CD14-positive monocyte (primary cell): ENCODE results near the gene AIFM3. TPM values are rescaled to one million over a fixed set of nuclear protein-coding genes. Genes with fewer than 3 reads are reported as not detected.

Source experiments
- DNase-seq, 3 donors: peaks; one replicate each; pipeline ENCODE4 v3.0.0-alpha.2; 2011 to 2022
- H2AFZ ChIP-seq: 2 replicates; pipeline ENCODE4 v1.6.0; 2012; ENCODE audit warnings: mild to moderate bottlenecking, low read depth, low read length, inconsistent platforms; ENCODE audit not compliant: insufficient read depth, poor library complexity, severe bottlenecking
- H3K27ac ChIP-seq, 2 donors: 1 replicate in 1 of 2; 2 replicates in 1 of 2; pipeline ENCODE4 v1.5.1; 2012 to 2013; ENCODE audit warnings: low read length in 2 of 2, control low read depth in 1 of 2, inconsistent platforms in 1 of 2, low read depth in 1 of 2, mild to moderate bottlenecking in 1 of 2
- H3K27me3 ChIP-seq, 2 donors: one replicate each; pipeline versions ENCODE4 v1.6.0 to v1.6.1; 2011 to 2013; ENCODE audit warnings: low read length in 2 of 2; ENCODE audit not compliant: control insufficient read depth in 2 of 2, insufficient read depth in 2 of 2
- H3K36me3 ChIP-seq, 2 donors: replicated peaks in 1 of 2; 1 replicate in 1 of 2; 2 replicates in 1 of 2; pipeline versions ENCODE4 v1.5.1 to v1.6.1; 2012 to 2013; ENCODE audit warnings: low read length in 2 of 2, control low read depth in 1 of 2, inconsistent platforms in 1 of 2, mild to moderate bottlenecking in 1 of 2; ENCODE audit not compliant: insufficient read depth in 2 of 2, control insufficient read depth in 1 of 2
- H3K4me1 ChIP-seq, 2 donors: 1 replicate in 1 of 2; 2 replicates in 1 of 2; pipeline versions ENCODE4 v1.5.1 to v1.6.1; 2012 to 2013; ENCODE audit warnings: low read length in 2 of 2, control low read depth in 1 of 2, inconsistent platforms in 1 of 2, mild to moderate bottlenecking in 1 of 2, moderate library complexity in 1 of 2; ENCODE audit not compliant: insufficient read depth in 2 of 2, control insufficient read depth in 1 of 2
- H3K4me2 ChIP-seq: replicated peaks from 2 replicates; pipeline ENCODE3; 2012; ENCODE audit warnings: low read length, moderate library complexity, mild to moderate bottlenecking; ENCODE audit not compliant: poor library complexity, severe bottlenecking; ENCODE audit errors: extremely low read depth
- H3K4me3 ChIP-seq, 3 experiments: fragments of 200-600 bp in 1 of 3; sonication (generic) in 1 of 3; replicated peaks in 1 of 3; 1 replicate in 2 of 3; 2 replicates in 1 of 3; pipeline ENCODE4 v1.5.1; 2011 to 2013; ENCODE audit warnings: low read length in 3 of 3, mild to moderate bottlenecking in 3 of 3, control low read depth in 2 of 3, low read depth in 2 of 3, inconsistent platforms in 1 of 3, moderate library complexity in 1 of 3
- H3K79me2 ChIP-seq: 2 replicates; pipeline ENCODE4 v1.6.0; 2012; ENCODE audit warnings: mild to moderate bottlenecking, control low read depth, inconsistent platforms, low read length, moderate library complexity; ENCODE audit not compliant: insufficient read depth
- H3K9ac ChIP-seq: 2 replicates; pipeline ENCODE4 v1.6.0; 2017; ENCODE audit warnings: low read length, mild to moderate bottlenecking; ENCODE audit not compliant: insufficient read depth, poor library complexity, severe bottlenecking
- H3K9me3 ChIP-seq, 2 donors: replicated peaks in 1 of 2; 1 replicate in 1 of 2; 2 replicates in 1 of 2; pipeline versions ENCODE4 v1.5.1 to v1.6.1; 2012 to 2013; ENCODE audit warnings: low read length in 2 of 2, control low read depth in 1 of 2; ENCODE audit not compliant: control insufficient read depth in 1 of 2, insufficient read depth in 1 of 2
- H4K20me1 ChIP-seq: 2 replicates; pipeline ENCODE4 v1.6.0; 2012; ENCODE audit warnings: mild to moderate bottlenecking, low read length, control low read depth, moderate library complexity; ENCODE audit not compliant: insufficient read depth
- H3K27ac Mint-ChIP-seq, 7 donors: one replicate each; pipeline ENCODE4 v1.8.0; 2020; ENCODE audit warnings: mild to moderate bottlenecking in 7 of 7, mixed read lengths in 7 of 7, moderate library complexity in 6 of 7, inconsistent platforms in 2 of 7
- H3K27me3 Mint-ChIP-seq, 3 donors: one replicate each; pipeline ENCODE4 v1.8.0; 2021 to 2022; ENCODE audit warnings: low read depth in 3 of 3, mild to moderate bottlenecking in 3 of 3, mixed read lengths in 3 of 3, moderate library complexity in 3 of 3, inconsistent platforms in 1 of 3
- H3K36me3 Mint-ChIP-seq, 2 donors: one replicate each; pipeline ENCODE4 v1.8.0; 2020; ENCODE audit warnings: mixed read lengths in 2 of 2, inconsistent platforms in 1 of 2, mild to moderate bottlenecking in 1 of 2
- H3K4me1 Mint-ChIP-seq: one replicate; pipeline ENCODE4 v1.8.0; 2020; ENCODE audit warnings: mild to moderate bottlenecking, mixed read lengths
- H3K4me3 Mint-ChIP-seq, 2 donors: one replicate each; pipeline ENCODE4 v1.8.0; 2020; ENCODE audit warnings: mild to moderate bottlenecking in 2 of 2, mixed read lengths in 2 of 2, moderate library complexity in 1 of 2
- H3K9me3 Mint-ChIP-seq, 7 donors: one replicate each; pipeline ENCODE4 v1.8.0; 2020 to 2022; ENCODE audit warnings: mixed read lengths in 7 of 7, mild to moderate bottlenecking in 6 of 7, moderate library complexity in 6 of 7, inconsistent platforms in 2 of 7
- WGBS: methylation state at CpG from one replicate; pipeline ENCODE4 v1.1.5; 2013; ENCODE audit warnings: missing lambda C conversion rate; ENCODE audit not compliant: insufficient coverage; 5-methylcytosine and 5-hydroxymethylcytosine counted together
- intact Hi-C, 2 donors: fragments of 100-400 bp; cut with micrococcal nuclease; formaldehyde crosslinking; loops; one replicate each; pipeline versions ENCODE4 v1.15.0 to v1.15.1; 2023
- polyA plus RNA-seq, 3 donors: library from polyadenylated mRNA; depleted of rRNA in 1 of 3; unstranded in 2 of 3; stranded (reverse) in 1 of 3; fragments of 300-500 nt in 2 of 3; fragments of >200 nt in 1 of 3; fragmentation: Illumina TruSeq in 2 of 3; gene quantifications; 1 replicate in 2 of 3; 2 replicates in 1 of 3; pipeline ENCODE4 v1.2.3, GENCODE V29; 2012 to 2021
- TF ChIP-seq, protein P1 (sequence below): fragments of 200-600 bp; IDR thresholded peaks from one replicate; pipeline ENCODE4 v1.8.0; 2022; ENCODE audit warnings: antibody characterized with exemption, mild to moderate bottlenecking

Gene AIFM3
- polyA plus RNA-seq, 3 donors = 2.1 to 40.9 (median 2.3) TPM

DNA sequence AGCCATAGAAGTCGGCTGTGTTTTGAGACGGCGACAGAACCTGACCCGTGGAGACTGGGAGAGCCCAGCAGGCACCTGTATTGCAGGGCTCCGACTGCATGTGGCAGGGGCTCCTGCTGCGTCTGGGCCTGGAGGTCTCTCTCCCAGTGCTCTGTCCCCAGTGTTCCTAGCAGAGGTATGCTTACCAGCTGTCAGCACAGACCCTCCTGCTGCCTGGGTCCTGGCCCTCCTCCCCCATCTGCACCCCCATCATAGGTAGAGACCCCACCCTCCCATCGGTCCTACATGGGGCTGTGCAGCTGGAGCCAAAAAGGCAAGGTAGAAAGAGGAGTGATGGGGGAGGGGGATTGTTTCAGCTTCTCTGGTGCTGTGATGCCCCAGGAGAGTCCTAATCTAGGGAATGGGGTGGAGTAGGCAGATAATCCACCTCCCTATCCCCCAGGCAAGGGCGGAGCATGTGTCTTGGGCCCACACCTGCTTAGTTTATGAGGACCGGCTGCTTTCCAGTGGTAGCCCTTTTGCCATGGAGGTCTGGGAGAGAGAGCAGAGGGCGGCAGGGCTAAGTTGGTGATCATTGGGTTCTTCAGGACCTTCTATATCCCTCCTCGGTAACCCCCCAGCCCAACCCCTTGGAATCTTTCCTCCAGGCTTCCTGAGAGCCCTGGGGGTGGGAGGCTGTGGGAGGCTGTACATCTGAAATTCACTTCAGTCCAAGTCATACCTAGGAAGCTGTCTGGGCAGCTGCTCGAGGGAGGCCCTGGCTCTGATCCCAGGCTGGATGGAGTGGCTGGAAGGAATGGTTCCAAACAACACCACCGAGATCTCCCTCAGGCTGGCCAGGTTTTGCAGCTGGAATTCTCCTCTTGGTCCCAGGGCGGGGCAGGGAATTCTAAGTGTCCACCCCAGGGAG, 60.0 kb downstream of the AIFM3 start:
- 95% methylated on average over 5 of the region's 14 CpGs for WGBS
- Histone ChIP-seq H3K9me3 (no peaks in the 10 kb centered on the region), H3K4me3 (no peak overlapping the region), H2AFZ (no peak overlapping the region), H3K4me2 (no peak overlapping the region), H3K36me3 (no peaks in the 10 kb centered on the region), H4K20me1 (no peaks in the 10 kb centered on the region), H3K27me3 (peaks cover 2 to 12% of the 10 kb centered on the region in 2 donors), H3K9ac (no peak overlapping the region), H3K4me1 (no peaks in the 10 kb centered on the region), H3K27ac (no peak overlapping the region), H3K79me2 (no peaks in the 10 kb centered on the region)
- H3K4me3 Mint-ChIP-seq = no peak overlapping the region
- peaks cover 0 to 4% (median 0%) of the 10 kb centered on the region in 7 donors for H3K9me3 Mint-ChIP-seq
- peaks cover 15 to 22% (median 22%) of the 10 kb centered on the region in 3 donors for H3K27me3 Mint-ChIP-seq
- no peak for DNase-seq
- intact Hi-C loops = loop anchor here in 1 of 2 donors (10.0 kb wide), 1 partner anchor 62 kb away; the partner anchor contains the start of gene AIFM3
- TF ChIP-seq, protein P1, sequence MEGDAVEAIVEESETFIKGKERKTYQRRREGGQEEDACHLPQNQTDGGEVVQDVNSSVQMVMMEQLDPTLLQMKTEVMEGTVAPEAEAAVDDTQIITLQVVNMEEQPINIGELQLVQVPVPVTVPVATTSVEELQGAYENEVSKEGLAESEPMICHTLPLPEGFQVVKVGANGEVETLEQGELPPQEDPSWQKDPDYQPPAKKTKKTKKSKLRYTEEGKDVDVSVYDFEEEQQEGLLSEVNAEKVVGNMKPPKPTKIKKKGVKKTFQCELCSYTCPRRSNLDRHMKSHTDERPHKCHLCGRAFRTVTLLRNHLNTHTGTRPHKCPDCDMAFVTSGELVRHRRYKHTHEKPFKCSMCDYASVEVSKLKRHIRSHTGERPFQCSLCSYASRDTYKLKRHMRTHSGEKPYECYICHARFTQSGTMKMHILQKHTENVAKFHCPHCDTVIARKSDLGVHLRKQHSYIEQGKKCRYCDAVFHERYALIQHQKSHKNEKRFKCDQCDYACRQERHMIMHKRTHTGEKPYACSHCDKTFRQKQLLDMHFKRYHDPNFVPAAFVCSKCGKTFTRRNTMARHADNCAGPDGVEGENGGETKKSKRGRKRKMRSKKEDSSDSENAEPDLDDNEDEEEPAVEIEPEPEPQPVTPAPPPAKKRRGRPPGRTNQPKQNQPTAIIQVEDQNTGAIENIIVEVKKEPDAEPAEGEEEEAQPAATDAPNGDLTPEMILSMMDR = no peak
- H3K36me3 Mint-ChIP-seq = no peaks in the 10 kb centered on the region
- no peaks in the 10 kb centered on the region for H3K4me1 Mint-ChIP-seq
- H3K27ac Mint-ChIP-seq = no peak overlapping the region

DNA sequence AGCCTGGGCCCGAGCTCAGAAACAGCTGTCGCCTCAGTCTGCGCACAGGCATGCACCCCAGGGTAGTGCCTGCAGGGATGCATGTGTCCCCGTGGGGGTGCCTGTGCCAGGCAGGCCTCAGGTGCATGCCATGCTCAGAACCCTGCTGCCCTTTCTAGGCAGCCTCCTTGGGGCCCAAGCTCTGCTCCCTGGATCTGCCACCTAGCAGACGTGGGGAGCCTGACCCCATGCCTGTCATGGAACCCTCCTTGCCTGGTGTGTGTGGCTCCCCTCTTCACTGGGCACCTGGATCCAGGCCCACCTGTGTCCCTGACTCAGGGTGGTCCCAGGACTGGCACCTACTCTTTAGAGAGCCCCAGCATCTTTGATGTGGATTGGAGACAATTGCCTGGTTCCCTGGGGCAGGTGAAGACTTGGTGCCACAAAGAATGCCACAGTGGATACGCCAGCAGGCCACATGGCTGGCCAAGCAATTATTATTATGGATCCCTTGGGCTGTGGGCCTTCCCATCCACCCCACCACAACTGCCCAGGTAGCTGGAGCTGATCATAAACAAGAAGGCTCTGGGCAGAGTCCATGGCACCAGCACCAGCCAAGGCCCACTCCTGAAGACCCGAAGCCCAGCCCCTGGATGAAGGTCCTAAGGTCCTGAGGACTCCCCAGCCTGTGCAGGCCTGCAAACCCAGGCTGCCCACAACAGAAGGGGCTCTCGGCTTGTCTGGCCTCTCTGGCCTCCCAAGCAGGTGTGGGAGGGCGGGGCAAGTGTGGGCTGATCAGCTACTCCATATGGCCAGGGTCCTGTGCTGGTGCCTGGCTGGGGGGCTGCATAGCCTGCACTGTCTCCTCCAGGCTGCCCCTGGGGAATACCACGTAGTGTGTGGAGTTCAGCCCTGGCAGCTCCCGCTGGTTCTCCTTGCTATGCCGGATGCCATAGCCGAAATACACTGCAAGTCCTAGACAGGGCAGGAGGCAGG, 61.5 kb downstream of the AIFM3 start:
- no peaks in the 10 kb centered on the region for H4K20me1 ChIP-seq
- no peak overlapping the region for H3K4me3 ChIP-seq
- DNase-seq = no peak
- Mint-ChIP-seq H3K36me3 (no peaks in the 10 kb centered on the region), H3K27me3 (peaks cover 26 to 36% (median 33%) of the 10 kb centered on the region in 3 donors), H3K4me3 (no peak overlapping the region), H3K9me3 (peaks cover 0 to 4% (median 0%) of the 10 kb centered on the region in 7 donors), H3K4me1 (no peaks in the 10 kb centered on the region), H3K27ac (no peak overlapping the region)
- TF ChIP-seq, protein P1 = no peak
- H3K79me2 ChIP-seq = no peaks in the 10 kb centered on the region
- no peaks in the 10 kb centered on the region for H3K36me3 ChIP-seq
- H3K4me2 ChIP-seq = no peak overlapping the region
- peaks cover 9 to 25% of the 10 kb centered on the region in 2 donors for H3K27me3 ChIP-seq
- no peak overlapping the region for H3K9ac ChIP-seq
- no peaks in the 10 kb centered on the region for H3K9me3 ChIP-seq
- H2AFZ ChIP-seq = no peak overlapping the region
- WGBS = 92% methylated on average over 13 of the region's 13 CpGs
- intact Hi-C loops = loop anchor here in 1 of 2 donors (10.0 kb wide), 1 partner anchor 64 kb away; the partner anchor contains the start of gene AIFM3
- no peaks in the 10 kb centered on the region for H3K4me1 ChIP-seq
- H3K27ac ChIP-seq = no peak overlapping the region
